HG03432 (cell line): ENCODE measurements around the gene EDRF1.

ENCODE experiments used
- ATAC-seq: cut with Tn5 transposase; IDR thresholded peaks from one replicate; pipeline ENCODE4 v1.9.1; 2021; ENCODE audit warnings: mild to moderate bottlenecking, moderate library complexity; ENCODE audit not compliant: unreplicated experiment

The EDRF1 gene

GRCh38 chr10:125783408-125783807, 63.9 kb downstream of the EDRF1 start:
- no peak for ATAC-seq

GRCh38 chr10:125783957-125784356, 64.4 kb downstream of the EDRF1 start:
- peak; percentile 88 for ATAC-seq

GRCh38 chr10:125785791-125786190, 66.3 kb downstream of the EDRF1 start:
- ATAC-seq = no peak

DNA sequence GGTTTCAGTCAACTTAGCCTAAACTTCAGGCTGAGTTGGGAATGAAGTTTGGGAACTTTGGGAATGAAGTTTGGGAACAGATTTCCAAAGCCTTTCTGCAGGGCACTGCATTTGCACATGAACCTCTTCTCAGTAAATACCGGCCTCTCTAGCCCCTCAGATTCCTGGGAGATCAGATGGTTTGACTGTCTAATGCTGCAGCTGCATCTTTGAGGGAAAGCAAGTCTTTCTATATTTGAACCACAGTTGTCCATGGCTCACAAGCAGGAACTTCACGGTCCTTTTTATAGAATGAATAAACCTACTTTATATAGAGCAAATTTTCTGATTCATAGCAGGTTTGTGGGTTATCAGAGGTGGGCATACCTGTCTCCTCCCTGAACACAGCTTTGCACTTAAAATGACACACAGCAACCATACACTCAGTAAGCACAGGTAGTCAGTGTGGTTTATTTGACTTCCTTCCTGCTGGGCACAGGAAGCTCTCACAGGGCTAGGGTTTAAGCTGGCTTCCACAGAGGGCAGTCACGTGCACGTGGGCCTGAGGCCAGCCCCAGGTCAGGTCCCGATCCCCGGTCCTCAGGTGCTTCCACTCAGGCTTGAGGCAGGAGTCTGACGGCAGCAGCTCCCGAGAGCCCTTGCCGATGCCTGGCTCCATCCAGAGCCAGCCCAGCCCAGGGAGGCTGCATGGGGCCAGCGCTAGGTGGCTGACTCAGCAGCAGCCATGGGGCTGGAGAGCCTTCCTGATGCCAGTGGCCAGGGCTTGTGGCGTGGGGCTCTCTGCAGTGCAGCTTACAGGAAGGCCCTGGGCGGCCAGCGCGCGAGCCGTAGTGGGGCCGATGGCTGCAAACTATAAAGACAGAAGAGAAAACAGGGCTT, 68.9 kb downstream of the EDRF1 start:
- ATAC-seq = no peak

GRCh38 chr10:125792342-125793300, 73.1 kb downstream of the EDRF1 start:
- no peak for ATAC-seq

- no peak for ATAC-seq
Observed at GRCh38 chr10:125795128-125795527, 75.6 kb downstream of the EDRF1 start.

DNA sequence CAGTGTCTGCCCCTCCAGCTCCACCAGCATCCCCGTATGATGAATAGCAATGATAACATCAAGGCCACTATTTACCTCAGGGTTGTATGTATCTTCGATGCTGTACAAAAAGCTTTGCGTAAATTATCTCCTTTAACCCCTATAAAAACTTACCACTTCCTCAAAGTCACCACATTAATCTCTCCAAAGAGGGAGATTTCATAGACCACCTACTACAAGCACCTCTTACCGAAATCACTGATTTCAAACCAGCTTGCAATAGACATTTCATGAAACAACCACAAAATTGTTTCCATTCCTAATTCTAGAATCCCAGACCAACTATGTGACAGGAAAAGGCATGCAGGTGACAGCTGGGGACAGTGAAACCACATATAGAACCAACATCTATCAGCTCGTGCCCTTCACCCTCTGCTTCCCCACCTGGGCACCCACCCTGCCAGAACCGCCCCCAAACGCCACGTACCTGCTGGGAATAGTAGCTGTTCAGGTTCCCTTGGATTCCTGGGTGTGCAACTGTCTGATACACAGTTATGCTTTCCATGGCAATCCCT, 76.2 kb downstream of the EDRF1 start:
- ATAC-seq = no peak

DNA sequence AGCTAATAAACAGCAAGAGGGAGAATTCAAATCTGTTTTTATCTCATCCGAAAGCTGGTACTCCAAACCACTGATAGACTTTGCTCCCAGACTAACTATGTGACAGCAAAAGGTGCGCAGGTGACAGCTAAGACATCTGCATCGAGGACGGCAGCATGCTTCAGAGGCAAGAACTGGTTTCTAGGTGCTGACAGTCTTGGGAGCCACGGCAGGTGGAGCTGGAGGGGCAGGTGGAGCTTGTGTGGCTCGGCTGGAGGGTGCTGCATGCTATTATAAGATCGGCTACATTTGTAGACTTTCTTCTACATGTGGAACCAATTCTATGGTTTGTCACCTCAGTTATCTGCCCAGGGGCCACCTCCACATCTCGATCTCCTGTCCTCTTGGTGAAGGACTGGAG, 77.9 kb downstream of the EDRF1 start:
- no peak for ATAC-seq

GRCh38 chr10:125797994-125798662, 78.6 kb downstream of the EDRF1 start:
- ATAC-seq = no peak

GRCh38 chr10:125799451-125800182, 80.1 kb downstream of the EDRF1 start:
- no peak for ATAC-seq

GRCh38 chr10:125801574-125801973, 82.1 kb downstream of the EDRF1 start:
- ATAC-seq = no peak

DNA sequence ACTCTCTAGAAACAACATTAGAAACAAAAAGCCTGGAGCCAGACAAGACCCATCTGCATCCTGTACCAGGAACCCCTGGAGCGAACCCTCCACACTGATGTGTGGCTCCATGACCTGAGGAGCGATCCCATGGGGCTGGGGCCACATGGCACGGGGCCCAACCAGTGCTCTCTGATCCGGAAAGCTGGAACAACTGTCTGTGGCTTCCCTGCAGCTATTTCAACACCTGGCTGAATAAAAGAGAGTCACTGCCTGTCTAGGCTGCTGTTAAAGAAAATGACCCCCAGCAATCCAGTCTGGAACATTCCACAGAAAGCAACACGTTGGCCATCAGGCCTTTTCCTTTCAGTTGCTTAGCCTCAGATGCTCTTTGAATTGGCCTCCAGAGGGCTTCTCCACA, 82.6 kb downstream of the EDRF1 start:
- ATAC-seq = no peak

GRCh38 chr10:125802739-125803138, 83.2 kb downstream of the EDRF1 start:
- no peak for ATAC-seq

DNA sequence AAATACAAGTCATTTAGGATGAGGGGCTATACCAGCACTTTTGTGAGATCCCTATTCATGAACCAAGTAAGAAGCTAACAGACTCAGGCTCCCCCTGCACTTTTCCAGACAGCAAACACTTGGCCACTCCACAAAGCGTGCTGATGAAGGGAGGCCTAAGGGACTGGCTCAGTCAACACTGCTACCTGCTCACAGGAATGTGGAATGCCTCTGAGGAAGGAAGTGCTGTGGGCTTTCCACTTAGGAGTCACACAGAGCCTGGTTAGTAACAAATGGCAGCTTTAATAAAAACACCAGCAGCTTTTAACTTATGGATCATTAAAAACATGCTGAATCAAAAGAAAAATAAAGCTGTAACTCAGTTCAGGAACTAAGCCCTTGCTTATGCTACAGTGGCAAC, 88.5 kb downstream of the EDRF1 start:
- no peak for ATAC-seq

- no peak for ATAC-seq
Observed at GRCh38 chr10:125811251-125811650, 91.7 kb downstream of the EDRF1 start.

GRCh38 chr10:125812128-125812750, 92.7 kb downstream of the EDRF1 start:
- no peak for ATAC-seq
